ENCODE results near the gene NT5DC3. TPM values are rescaled to one million over a fixed set of nuclear protein-coding genes. Genes with fewer than 3 reads are reported as not detected.

The NT5DC3 gene
- total RNA-seq, 1 donor from 2014 or later: 3.1 TPM

GRCh38 chr12:103848917-103849491 is 8.0 kb upstream of the NT5DC3 start:
- no peaks in the 10 kb centered on the region for H3K4me1 ChIP-seq
- intact Hi-C loops (cut with micrococcal nuclease): no loop called here
- DNase-seq: no peak

GRCh38 chr12:103848143-103848542 is 7.1 kb upstream of the NT5DC3 start:
- H3K27me3 ChIP-seq (ENCODE audit: low read depth): no peaks in the 10 kb centered on the region
- no peak overlapping the region for H3K4me3 ChIP-seq
- no peaks in the 10 kb centered on the region for H3K9me3 ChIP-seq (replicated peaks)
- no peaks in the 10 kb centered on the region for H3K36me3 ChIP-seq
- no peak for DNase-seq
- intact Hi-C loops (cut with micrococcal nuclease): no loop called here
- peak overlapping the region; percentile 37 for H3K27ac ChIP-seq (replicated peaks)
- H3K4me1 ChIP-seq: no peaks in the 10 kb centered on the region
- TF ChIP-seq CTCF (IDR thresholded peaks at IDR 0.05; ENCODE audit: borderline replicate concordance): no peak

More at GRCh38 chr12:103848917-103849491, 8.0 kb upstream of the NT5DC3 start:
- Histone ChIP-seq H3K4me3 (no peak overlapping the region), H3K27ac (replicated peaks) (peak overlapping the region; percentile 37), H3K9me3 (replicated peaks) (no peaks in the 10 kb centered on the region), H3K36me3 (no peaks in the 10 kb centered on the region), H3K27me3 (ENCODE audit: low read depth) (no peaks in the 10 kb centered on the region)
- TF ChIP-seq CTCF (IDR thresholded peaks at IDR 0.05; ENCODE audit: borderline replicate concordance): no peak

GRCh38 chr12:103846415-103846814 is 5.4 kb upstream of the NT5DC3 start:
- no peak for DNase-seq
- no peak overlapping the region for H3K4me3 ChIP-seq
- TF ChIP-seq CTCF (IDR thresholded peaks at IDR 0.05; ENCODE audit: borderline replicate concordance): no peak
- H3K9me3 ChIP-seq (replicated peaks): no peaks in the 10 kb centered on the region
- no peak overlapping the region for H3K27ac ChIP-seq (replicated peaks)
- no peaks in the 10 kb centered on the region for H3K36me3 ChIP-seq
- H3K4me1 ChIP-seq: peaks cover 7% of the 10 kb centered on the region
- no peaks in the 10 kb centered on the region for H3K27me3 ChIP-seq (ENCODE audit: low read depth)
- intact Hi-C loops (cut with micrococcal nuclease): no loop called here

- Histone ChIP-seq H3K4me1 (peaks cover 25% of the 10 kb centered on the region), H3K9me3 (replicated peaks) (no peaks in the 10 kb centered on the region), H3K4me3 (no peak overlapping the region), H3K27ac (replicated peaks) (no peak overlapping the region), H3K36me3 (no peaks in the 10 kb centered on the region), H3K27me3 (ENCODE audit: low read depth) (no peaks in the 10 kb centered on the region)
- no peak for TF ChIP-seq CTCF (IDR thresholded peaks at IDR 0.05; ENCODE audit: borderline replicate concordance)
- no peak for DNase-seq
- intact Hi-C loops (cut with micrococcal nuclease): no loop called here
Measured at GRCh38 chr12:103844305-103844704, 3.3 kb upstream of the NT5DC3 start.

- Histone ChIP-seq H3K27me3 (ENCODE audit: low read depth) (no peaks in the 10 kb centered on the region), H3K27ac (replicated peaks) (peak overlapping the region; percentile 92), H3K36me3 (no peaks in the 10 kb centered on the region), H3K9me3 (replicated peaks) (no peaks in the 10 kb centered on the region), H3K4me3 (peak overlapping the region; percentile 86), H3K4me1 (peaks cover 25% of the 10 kb centered on the region)
- DNase-seq: peak; percentile 53
- intact Hi-C loops (cut with micrococcal nuclease): no loop called here
- no peak for TF ChIP-seq CTCF (IDR thresholded peaks at IDR 0.05; ENCODE audit: borderline replicate concordance)
Measured at GRCh38 chr12:103841690-103842584, 903 bp upstream of the NT5DC3 start.
